ENCODE measurements around the gene GOLGA6L10.
"Not testable (repeated sequence)": the region's sequence is repeated elsewhere in the genome, so short reads cannot be mapped to it uniquely, and the experiment has no call there.

The GOLGA6L10 gene

DNA sequence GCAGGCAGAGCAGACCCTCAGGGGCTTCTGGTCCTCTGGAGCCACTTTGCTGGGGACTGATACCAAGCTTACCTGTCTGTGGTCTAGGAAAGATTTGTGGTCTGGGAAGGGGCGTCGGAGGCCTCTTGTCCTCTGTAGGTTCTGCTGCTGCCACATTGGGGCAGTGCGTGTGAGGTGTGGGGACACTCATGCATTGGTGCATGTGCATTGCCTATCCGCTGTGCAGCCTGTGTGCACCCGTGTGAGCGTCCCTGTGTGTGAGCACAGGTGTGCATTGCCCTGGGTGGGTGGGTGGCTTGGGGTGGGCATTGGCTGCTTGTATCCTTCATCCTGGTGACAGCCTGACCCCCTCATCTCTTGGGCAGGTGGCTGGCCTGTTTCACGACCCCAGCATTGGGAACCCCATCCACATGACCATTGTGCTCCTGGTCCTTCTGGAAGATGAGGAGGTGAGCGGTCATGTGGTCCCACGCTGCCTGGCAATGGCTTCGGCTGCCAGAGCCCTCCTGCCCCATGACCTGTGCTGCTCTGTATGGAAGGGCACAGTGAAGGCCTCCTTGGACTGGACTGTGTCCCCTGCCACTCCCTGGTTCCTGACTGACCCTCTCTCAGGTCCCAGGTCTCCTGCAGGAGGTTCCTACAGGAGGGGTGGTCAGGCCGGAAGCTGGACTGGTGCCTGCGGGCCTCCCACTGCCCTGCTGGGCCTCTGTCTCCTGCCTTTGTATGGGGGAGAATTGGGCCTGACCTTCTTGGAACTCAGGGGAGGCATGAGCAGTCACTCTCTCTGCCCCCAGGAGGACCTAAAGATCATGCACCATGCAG, 45.1 kb downstream of the GOLGA6L10 start:
- no peak for DNase-seq
- no peaks in the 10 kb centered on the region for H3K36me3 ChIP-seq (ENCODE audit: insufficient read depth, low read length)
- no peak overlapping the region for H2AFZ ChIP-seq (ENCODE audit: low read depth, low read length)
- ATAC-seq (ENCODE audit: insufficient read depth, low read depth): no peak
- TF ChIP-seq, protein P1, sequence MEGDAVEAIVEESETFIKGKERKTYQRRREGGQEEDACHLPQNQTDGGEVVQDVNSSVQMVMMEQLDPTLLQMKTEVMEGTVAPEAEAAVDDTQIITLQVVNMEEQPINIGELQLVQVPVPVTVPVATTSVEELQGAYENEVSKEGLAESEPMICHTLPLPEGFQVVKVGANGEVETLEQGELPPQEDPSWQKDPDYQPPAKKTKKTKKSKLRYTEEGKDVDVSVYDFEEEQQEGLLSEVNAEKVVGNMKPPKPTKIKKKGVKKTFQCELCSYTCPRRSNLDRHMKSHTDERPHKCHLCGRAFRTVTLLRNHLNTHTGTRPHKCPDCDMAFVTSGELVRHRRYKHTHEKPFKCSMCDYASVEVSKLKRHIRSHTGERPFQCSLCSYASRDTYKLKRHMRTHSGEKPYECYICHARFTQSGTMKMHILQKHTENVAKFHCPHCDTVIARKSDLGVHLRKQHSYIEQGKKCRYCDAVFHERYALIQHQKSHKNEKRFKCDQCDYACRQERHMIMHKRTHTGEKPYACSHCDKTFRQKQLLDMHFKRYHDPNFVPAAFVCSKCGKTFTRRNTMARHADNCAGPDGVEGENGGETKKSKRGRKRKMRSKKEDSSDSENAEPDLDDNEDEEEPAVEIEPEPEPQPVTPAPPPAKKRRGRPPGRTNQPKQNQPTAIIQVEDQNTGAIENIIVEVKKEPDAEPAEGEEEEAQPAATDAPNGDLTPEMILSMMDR (IDR thresholded peaks at IDR 0.05; ENCODE audit: borderline replicate concordance, extremely low read depth, low read length, poor library complexity, severe bottlenecking): no peak
- TF ChIP-seq EZH2 (IDR thresholded peaks at IDR 0.05; ENCODE audit: borderline replicate concordance, low read depth, low read length, severe bottlenecking): no peak
- no peak overlapping the region for H3K9ac ChIP-seq (ENCODE audit: low read depth, low read length)
- H3K4me1 ChIP-seq (ENCODE audit: insufficient read depth, low read length): no peaks in the 10 kb centered on the region
- H3K79me2 ChIP-seq (ENCODE audit: insufficient read depth, low read length): no peaks in the 10 kb centered on the region
- no peak overlapping the region for H3K4me3 ChIP-seq (ENCODE audit: low read depth in 1 of 2, low read length in 2 of 2)
- no peak overlapping the region for H3K27ac ChIP-seq (ENCODE audit: low read length)
- H4K20me1 ChIP-seq (ENCODE audit: insufficient read depth, low read length): no peaks in the 10 kb centered on the region; the same call in 1 of the 2 replicates
- H3K9me3 ChIP-seq (ENCODE audit: insufficient read depth, low read length, severe bottlenecking): no peaks in the 10 kb centered on the region
- H3K4me2 ChIP-seq (ENCODE audit: insufficient read depth, low read length): no peak overlapping the region
- H3K27me3 ChIP-seq (ENCODE audit: insufficient read depth, low read length, poor library complexity): no peaks in the 10 kb centered on the region

DNA sequence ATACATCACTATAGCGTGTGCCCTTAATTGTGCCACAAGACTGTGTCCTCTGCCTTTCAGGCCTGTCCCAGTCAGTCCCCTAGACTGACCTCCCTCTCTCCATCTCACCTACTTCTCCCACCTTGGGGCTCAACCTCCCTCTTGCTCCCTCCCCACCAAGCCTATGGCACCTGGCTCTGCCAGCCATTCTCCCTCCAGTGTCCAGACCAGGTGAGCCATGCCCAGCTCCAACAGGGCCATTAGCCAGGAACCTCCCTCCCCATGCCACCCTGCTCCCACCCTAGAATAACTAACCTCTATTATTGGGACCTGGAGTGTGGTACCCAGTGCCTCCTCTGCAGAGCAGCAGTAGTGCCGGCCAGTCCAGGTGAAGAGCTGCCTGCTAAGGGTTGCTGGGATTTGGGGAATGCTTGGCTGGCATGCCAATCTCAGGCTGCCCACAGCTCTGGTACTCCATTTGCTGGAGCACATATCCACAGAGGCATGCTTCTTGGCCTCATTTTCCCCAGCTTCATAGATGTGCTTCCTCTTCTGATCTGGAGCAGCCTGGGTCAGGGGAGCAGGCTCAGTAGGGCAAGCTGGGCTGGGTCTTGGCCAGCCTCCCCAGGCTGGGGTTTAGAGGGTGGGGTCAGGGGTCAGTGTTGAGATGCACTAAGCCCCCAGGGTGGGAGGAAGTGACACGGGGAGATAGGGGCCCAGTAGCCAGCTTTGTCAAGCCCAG, 47.8 kb downstream of the GOLGA6L10 start:
- ATAC-seq (ENCODE audit: insufficient read depth, low read depth) (no peak), DNase-seq (no peak)

DNA sequence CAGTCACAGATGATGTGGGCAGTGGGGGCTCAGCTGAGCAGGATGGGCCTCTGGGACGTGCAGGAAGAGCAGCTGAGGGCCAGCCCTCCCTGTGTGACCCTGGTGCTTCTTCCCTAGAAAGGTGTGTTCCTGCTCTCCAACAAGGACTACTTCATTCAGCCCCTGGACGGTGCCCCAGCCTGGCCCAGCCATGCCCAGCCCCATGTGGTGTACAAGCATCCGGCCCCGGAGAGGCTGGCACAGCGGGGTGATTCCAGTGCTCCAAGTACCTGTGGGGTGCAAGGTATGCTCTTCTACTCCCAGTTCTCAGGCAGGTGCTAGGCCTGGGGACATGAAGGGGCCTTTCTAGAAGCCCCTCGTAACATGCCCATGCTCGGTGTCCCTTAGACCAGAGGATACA, 48.4 kb downstream of the GOLGA6L10 start:
- no peak overlapping the region for H3K4me3 ChIP-seq (ENCODE audit: low read depth in 1 of 2, low read length in 2 of 2)
- H3K4me2 ChIP-seq (ENCODE audit: insufficient read depth, low read length): no peak overlapping the region
- no peaks in the 10 kb centered on the region; the same call in 1 of the 2 replicates for H4K20me1 ChIP-seq (ENCODE audit: insufficient read depth, low read length)
- TF ChIP-seq, protein P1 (IDR thresholded peaks at IDR 0.05; ENCODE audit: borderline replicate concordance, extremely low read depth, low read length, poor library complexity, severe bottlenecking): no peak
- no peak for TF ChIP-seq EZH2 (IDR thresholded peaks at IDR 0.05; ENCODE audit: borderline replicate concordance, low read depth, low read length, severe bottlenecking)
- H3K27ac ChIP-seq (ENCODE audit: low read length): no peak overlapping the region
- H3K4me1 ChIP-seq (ENCODE audit: insufficient read depth, low read length): no peaks in the 10 kb centered on the region
- no peak overlapping the region for H2AFZ ChIP-seq (ENCODE audit: low read depth, low read length)
- H3K79me2 ChIP-seq (ENCODE audit: insufficient read depth, low read length): no peaks in the 10 kb centered on the region
- no peaks in the 10 kb centered on the region for H3K27me3 ChIP-seq (ENCODE audit: insufficient read depth, low read length, poor library complexity)
- H3K36me3 ChIP-seq (ENCODE audit: insufficient read depth, low read length): no peaks in the 10 kb centered on the region
- H3K9me3 ChIP-seq (ENCODE audit: insufficient read depth, low read length, severe bottlenecking): no peaks in the 10 kb centered on the region
- DNase-seq: no peak
- no peak for ATAC-seq (ENCODE audit: insufficient read depth, low read depth)
- no peak overlapping the region for H3K9ac ChIP-seq (ENCODE audit: low read depth, low read length)

More for the DNA sequence above, 47.8 kb downstream of the GOLGA6L10 start:
- Histone ChIP-seq H3K36me3 (ENCODE audit: insufficient read depth, low read length) (no peaks in the 10 kb centered on the region), H3K4me1 (ENCODE audit: insufficient read depth, low read length) (no peaks in the 10 kb centered on the region), H2AFZ (ENCODE audit: low read depth, low read length) (no peak overlapping the region), H3K27ac (ENCODE audit: low read length) (no peak overlapping the region), H4K20me1 (ENCODE audit: insufficient read depth, low read length) (no peaks in the 10 kb centered on the region; the same call in 1 of the 2 replicates), H3K79me2 (ENCODE audit: insufficient read depth, low read length) (no peaks in the 10 kb centered on the region), H3K4me3 (ENCODE audit: low read depth in 1 of 2, low read length in 2 of 2) (no peak overlapping the region), H3K27me3 (ENCODE audit: insufficient read depth, low read length, poor library complexity) (no peaks in the 10 kb centered on the region), H3K9ac (ENCODE audit: low read depth, low read length) (no peak overlapping the region), H3K9me3 (ENCODE audit: insufficient read depth, low read length, severe bottlenecking) (no peaks in the 10 kb centered on the region), H3K4me2 (ENCODE audit: insufficient read depth, low read length) (no peak overlapping the region)
- no peak for TF ChIP-seq EZH2 (IDR thresholded peaks at IDR 0.05; ENCODE audit: borderline replicate concordance, low read depth, low read length, severe bottlenecking)
- TF ChIP-seq, protein P1 (IDR thresholded peaks at IDR 0.05; ENCODE audit: borderline replicate concordance, extremely low read depth, low read length, poor library complexity, severe bottlenecking): no peak

DNA sequence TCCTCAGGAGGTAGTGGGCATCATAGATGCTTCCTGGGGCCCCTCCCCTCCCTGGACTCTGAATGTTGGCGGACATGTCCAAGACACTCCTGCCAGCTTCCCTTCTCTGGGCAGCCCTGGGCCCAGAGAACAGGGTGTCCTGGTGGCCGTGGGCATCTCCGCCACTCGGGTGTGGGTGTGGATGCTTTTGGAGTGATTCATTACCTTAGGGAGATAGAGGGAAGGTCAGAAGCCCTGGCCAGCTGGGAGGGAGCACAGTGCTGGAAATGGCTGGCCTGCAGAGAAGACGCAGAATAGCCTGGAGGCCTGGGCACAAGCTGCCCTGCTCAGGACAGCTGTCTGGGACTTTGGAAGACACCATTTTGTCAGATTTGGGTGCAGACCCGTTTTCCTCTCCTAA, 48.9 kb downstream of the GOLGA6L10 start:
- H3K4me1 ChIP-seq (ENCODE audit: insufficient read depth, low read length); H2AFZ ChIP-seq (ENCODE audit: low read depth, low read length); H4K20me1 ChIP-seq (ENCODE audit: insufficient read depth, low read length); DNase-seq; H3K9ac ChIP-seq (ENCODE audit: low read depth, low read length); ATAC-seq (ENCODE audit: insufficient read depth, low read depth); H3K9me3 ChIP-seq (ENCODE audit: insufficient read depth, low read length, severe bottlenecking); H3K27ac ChIP-seq (ENCODE audit: low read length); H3K79me2 ChIP-seq (ENCODE audit: insufficient read depth, low read length); H3K4me2 ChIP-seq (ENCODE audit: insufficient read depth, low read length); H3K4me3 ChIP-seq (ENCODE audit: low read depth in 1 of 2, low read length in 2 of 2); H3K27me3 ChIP-seq (ENCODE audit: insufficient read depth, low read length, poor library complexity); H3K36me3 ChIP-seq (ENCODE audit: insufficient read depth, low read length): not testable (repeated sequence)

DNA sequence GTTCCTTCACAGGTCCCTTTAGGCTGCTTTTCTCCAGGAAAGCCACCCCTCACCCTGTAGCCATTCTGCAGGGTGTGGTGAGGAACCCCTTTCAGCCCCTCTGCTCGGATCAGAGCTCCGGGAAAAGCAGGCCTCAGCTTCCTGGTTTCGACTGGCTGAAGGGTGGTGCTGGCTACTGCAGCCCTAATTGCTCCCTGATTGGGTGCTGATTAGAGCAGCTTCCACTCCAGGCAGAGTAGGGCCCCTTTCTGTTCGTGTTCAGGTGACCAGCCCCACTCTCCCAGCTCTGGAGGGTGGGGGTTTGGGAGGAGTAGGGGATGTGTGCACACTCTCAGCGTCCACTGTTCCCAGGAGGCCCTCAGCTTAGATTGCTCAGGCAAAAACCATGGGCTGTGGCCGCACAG, 49.8 kb downstream of the GOLGA6L10 start:
- not testable (repeated sequence) for H3K4me2 ChIP-seq (ENCODE audit: insufficient read depth, low read length); H3K27ac ChIP-seq (ENCODE audit: low read length); H3K9ac ChIP-seq (ENCODE audit: low read depth, low read length); H3K4me3 ChIP-seq (ENCODE audit: low read depth in 1 of 2, low read length in 2 of 2); DNase-seq; H3K36me3 ChIP-seq (ENCODE audit: insufficient read depth, low read length); H3K4me1 ChIP-seq (ENCODE audit: insufficient read depth, low read length); H2AFZ ChIP-seq (ENCODE audit: low read depth, low read length); H3K27me3 ChIP-seq (ENCODE audit: insufficient read depth, low read length, poor library complexity); ATAC-seq (ENCODE audit: insufficient read depth, low read depth); H3K79me2 ChIP-seq (ENCODE audit: insufficient read depth, low read length); H4K20me1 ChIP-seq (ENCODE audit: insufficient read depth, low read length); H3K9me3 ChIP-seq (ENCODE audit: insufficient read depth, low read length, severe bottlenecking)

Measured in DND-41 (cell line).